Stomach (tissue), 9 donors: ENCODE measurements around the gene NCOR1. TPM values are rescaled to one million over a fixed set of nuclear protein-coding genes. Genes with fewer than 3 reads are reported as not detected.

Source experiments
- DNase-seq, 2 donors: peaks; one replicate each; pipeline versions ENCODE4 v3.0.0 to v3.0.0-alpha.2; 2013 to 2019
- H3K27ac ChIP-seq, 5 donors: fragments of 200-600 bp in 4 of 5; sonication (generic) in 4 of 5; one replicate each; pipeline ENCODE4 v1.5.1; 2013 to 2019; ENCODE audit warnings: mild to moderate bottlenecking in 1 of 5, moderate library complexity in 1 of 5
- H3K27me3 ChIP-seq, 3 donors: fragments of 200-600 bp; sonication (generic); one replicate each; pipeline ENCODE4 v1.5.1; 2017 to 2019; ENCODE audit warnings: mixed run types in 1 of 3
- H3K36me3 ChIP-seq, 4 donors: fragments of 200-600 bp; sonication (generic); 1 replicate in 3 of 4; 2 replicates in 1 of 4; pipeline ENCODE4 v1.5.1; 2016 to 2019
- H3K4me1 ChIP-seq, 4 donors: fragments of 200-600 bp; sonication (generic); one replicate each; pipeline ENCODE4 v1.5.1; 2016 to 2019
- H3K4me3 ChIP-seq, 4 donors: fragments of 200-600 bp; sonication (generic) in 3 of 4; one replicate each; pipeline ENCODE4 v1.5.1; 2016 to 2019; ENCODE audit warnings: mild to moderate bottlenecking in 1 of 4
- H3K9me3 ChIP-seq, 4 donors: fragments of 200-600 bp; sonication (generic); one replicate each; pipeline ENCODE4 v1.5.1; 2016 to 2019
- EP300 ChIP-seq: sonication (generic); formaldehyde crosslinking; IDR thresholded peaks from one replicate; pipeline ENCODE4 v1.6.1; 2017; ENCODE audit warnings: antibody characterized with exemption
- POLR2A ChIP-seq, 4 donors: fragments of 450-650 bp; IDR thresholded peaks; one replicate each; pipeline ENCODE4 v1.6.1; 2016; ENCODE audit warnings: antibody characterized with exemption in 4 of 4, control low read depth in 2 of 4, mild to moderate bottlenecking in 1 of 4, moderate library complexity in 1 of 4
- POLR2AphosphoS5 ChIP-seq, 3 donors: sonication (generic); formaldehyde crosslinking; IDR thresholded peaks; one replicate each; pipeline ENCODE4 v1.6.1; 2016; ENCODE audit warnings: antibody characterized with exemption in 3 of 3
- WGBS, 5 donors: extraction: QIAGEN DNeasy Blood & Tissue Kit in 3 of 5; methylation state at CpG; one replicate each; pipeline versions ENCODE4 v1.1.5 to v1.1.7; 2013 to 2018; 5-methylcytosine and 5-hydroxymethylcytosine counted together
- intact Hi-C: fragments of 100-400 bp; cut with DNase I; formaldehyde crosslinking; loops from one replicate; pipeline ENCODE4 v1.15.1; 2023; ENCODE audit warnings: low total_unique reads
- polyA plus RNA-seq, 3 donors: library from polyadenylated mRNA; stranded (reverse); fragments of 200-250 nt; gene quantifications; one replicate each; pipeline ENCODE4 v1.2.3, GENCODE V29; 2013
- total RNA-seq, 5 donors: library from RNA; depleted of rRNA; stranded (reverse); fragments of >200 nt; gene quantifications; one replicate each; pipeline versions ENCODE4 v1.1.0 to v1.2.3, GENCODE V29; 2014 to 2016
- TF ChIP-seq, protein P1 (sequence below), 7 experiments: fragments of 450-650 bp in 4 of 7; fragments of 200-600 bp in 3 of 7; sonication (generic) in 3 of 7; IDR thresholded peaks; one replicate each; pipeline ENCODE4 v1.5.1; 2016 to 2019; ENCODE audit warnings: antibody characterized with exemption in 7 of 7, control low read depth in 2 of 7, mild to moderate bottlenecking in 1 of 7
- donor health status: healthy with polysubstance abuse.
- donor health status: Bipolar disorder and iron deficiency.
- donor health status: healthy.

The NCOR1 gene
- total and polyA plus RNA-seq, 8 donors = 28.7 to 444 (median 255) TPM

- 90 to 93% (median 92%) methylated on average over 7 of the region's 7 CpGs for WGBS, 5 donors
- peaks cover 60 to 100% (median 100%) of the 10 kb centered on the region in 4 donors for H3K36me3 ChIP-seq
- TF ChIP-seq POLR2AphosphoS5 (IDR thresholded peaks at IDR 0.05) = no peak
- TF ChIP-seq, protein P1, sequence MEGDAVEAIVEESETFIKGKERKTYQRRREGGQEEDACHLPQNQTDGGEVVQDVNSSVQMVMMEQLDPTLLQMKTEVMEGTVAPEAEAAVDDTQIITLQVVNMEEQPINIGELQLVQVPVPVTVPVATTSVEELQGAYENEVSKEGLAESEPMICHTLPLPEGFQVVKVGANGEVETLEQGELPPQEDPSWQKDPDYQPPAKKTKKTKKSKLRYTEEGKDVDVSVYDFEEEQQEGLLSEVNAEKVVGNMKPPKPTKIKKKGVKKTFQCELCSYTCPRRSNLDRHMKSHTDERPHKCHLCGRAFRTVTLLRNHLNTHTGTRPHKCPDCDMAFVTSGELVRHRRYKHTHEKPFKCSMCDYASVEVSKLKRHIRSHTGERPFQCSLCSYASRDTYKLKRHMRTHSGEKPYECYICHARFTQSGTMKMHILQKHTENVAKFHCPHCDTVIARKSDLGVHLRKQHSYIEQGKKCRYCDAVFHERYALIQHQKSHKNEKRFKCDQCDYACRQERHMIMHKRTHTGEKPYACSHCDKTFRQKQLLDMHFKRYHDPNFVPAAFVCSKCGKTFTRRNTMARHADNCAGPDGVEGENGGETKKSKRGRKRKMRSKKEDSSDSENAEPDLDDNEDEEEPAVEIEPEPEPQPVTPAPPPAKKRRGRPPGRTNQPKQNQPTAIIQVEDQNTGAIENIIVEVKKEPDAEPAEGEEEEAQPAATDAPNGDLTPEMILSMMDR (IDR thresholded peaks at IDR 0.05) = no peak
These were observed 181.5 kb downstream of the NCOR1 start for GRCh38 chr17:16033729-16034349.

GRCh38 chr17:16027708-16028584, 187.4 kb downstream of the NCOR1 start:
- peak overlapping the region in 4 of 5 donors; percentile 15 to 73 (median 54) for H3K27ac ChIP-seq
- TF ChIP-seq POLR2AphosphoS5 (IDR thresholded peaks at IDR 0.05) = peak in 1 of 3 donors; percentile 45
- TF ChIP-seq EP300 = no peak
- TF ChIP-seq, protein P1 (IDR thresholded peaks at IDR 0.05) = no peak
- TF ChIP-seq POLR2A (IDR thresholded peaks at IDR 0.05) = no peak
- H3K4me1 ChIP-seq = peaks cover 0 to 17% (median 6%) of the 10 kb centered on the region in 4 donors
- WGBS, 5 donors = 71 to 81% (median 78%) methylated on average over 5 of the region's 5 CpGs
- no peaks in the 10 kb centered on the region for H3K27me3 ChIP-seq
- intact Hi-C loops = no loop called here
- no peak overlapping the region for H3K4me3 ChIP-seq
- peaks cover 52 to 99% (median 96%) of the 10 kb centered on the region in 4 donors for H3K36me3 ChIP-seq
- no peaks in the 10 kb centered on the region for H3K9me3 ChIP-seq
- peak in 1 of 2 donors; percentile 20 for DNase-seq

More at GRCh38 chr17:16033729-16034349, 181.5 kb downstream of the NCOR1 start:
- no peak for DNase-seq
- no peaks in the 10 kb centered on the region for H3K9me3 ChIP-seq
- no peaks in the 10 kb centered on the region for H3K27me3 ChIP-seq
- intact Hi-C loops = no loop called here
- peaks cover 0 to 3% (median 0%) of the 10 kb centered on the region in 4 donors for H3K4me1 ChIP-seq
- no peak overlapping the region for H3K27ac ChIP-seq
- H3K4me3 ChIP-seq = no peak overlapping the region

GRCh38 chr17:16026895-16027294, 188.4 kb downstream of the NCOR1 start:
- no peak for TF ChIP-seq EP300
- TF ChIP-seq, protein P1 (IDR thresholded peaks at IDR 0.05) = no peak
- TF ChIP-seq POLR2A (IDR thresholded peaks at IDR 0.05) = no peak
- TF ChIP-seq POLR2AphosphoS5 (IDR thresholded peaks at IDR 0.05) = no peak
- H3K36me3 ChIP-seq = peaks cover 47 to 95% (median 91%) of the 10 kb centered on the region in 4 donors

DNA sequence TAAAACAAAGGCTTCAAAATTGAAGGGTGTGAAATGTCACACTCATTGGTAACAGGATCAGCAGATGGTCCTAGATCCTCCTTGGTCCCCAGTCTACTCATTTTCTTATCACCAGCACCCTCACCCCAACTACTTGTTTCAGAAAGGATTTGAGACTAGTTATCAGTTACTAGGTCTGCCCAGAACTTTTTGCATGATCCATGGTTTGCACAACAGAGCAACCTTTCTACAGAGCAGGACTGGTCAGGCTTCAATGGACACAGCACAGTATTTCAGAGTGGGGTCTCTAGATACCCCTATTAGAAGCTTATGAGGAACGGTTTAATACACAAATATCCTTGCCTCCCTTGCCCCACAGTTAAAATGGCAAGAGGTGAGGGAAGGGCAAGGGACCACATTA, 190.1 kb downstream of the NCOR1 start:
- 92 to 100% (median 96%) methylated on average over 1 of the region's 1 CpG for WGBS, 5 donors
- H3K4me1 ChIP-seq = peaks cover 0 to 17% (median 10%) of the 10 kb centered on the region in 4 donors
- H3K4me3 ChIP-seq = no peak overlapping the region
- TF ChIP-seq POLR2A (IDR thresholded peaks at IDR 0.05) (no peak), POLR2AphosphoS5 (IDR thresholded peaks at IDR 0.05) (no peak), EP300 (no peak)
- TF ChIP-seq, protein P1 (IDR thresholded peaks at IDR 0.05) = no peak
- no peak overlapping the region for H3K27ac ChIP-seq
- peaks cover 47 to 90% (median 86%) of the 10 kb centered on the region in 4 donors for H3K36me3 ChIP-seq
- H3K9me3 ChIP-seq = no peaks in the 10 kb centered on the region
- intact Hi-C loops = no loop called here
- DNase-seq = no peak
- H3K27me3 ChIP-seq = no peaks in the 10 kb centered on the region

More at GRCh38 chr17:16026895-16027294, 188.4 kb downstream of the NCOR1 start:
- no peaks in the 10 kb centered on the region for H3K9me3 ChIP-seq
- H3K4me3 ChIP-seq = no peak overlapping the region
- no peak for DNase-seq
- H3K27ac ChIP-seq = peak overlapping the region in 2 of 5 donors; percentile 48 to 73
- intact Hi-C loops = no loop called here
- WGBS, 5 donors = 89 to 95% (median 92%) methylated on average over 5 of the region's 5 CpGs
- H3K4me1 ChIP-seq = peaks cover 0 to 17% (median 6%) of the 10 kb centered on the region in 4 donors
- no peaks in the 10 kb centered on the region for H3K27me3 ChIP-seq
